HG03159 (cell line): ENCODE data around the gene SPAG16.
A peak's percentile ranks its signal among the peaks of the same experiment; 100 is the strongest.
"Not testable (repeated sequence)": the region's sequence is repeated elsewhere in the genome, so short reads cannot be mapped to it uniquely, and the experiment has no call there.

Source experiments
- ATAC-seq: cut with Tn5 transposase; IDR thresholded peaks from one replicate; pipeline ENCODE4 v1.9.1; 2021; ENCODE audit warnings: mild to moderate bottlenecking, moderate library complexity; ENCODE audit not compliant: unreplicated experiment

Gene SPAG16

DNA sequence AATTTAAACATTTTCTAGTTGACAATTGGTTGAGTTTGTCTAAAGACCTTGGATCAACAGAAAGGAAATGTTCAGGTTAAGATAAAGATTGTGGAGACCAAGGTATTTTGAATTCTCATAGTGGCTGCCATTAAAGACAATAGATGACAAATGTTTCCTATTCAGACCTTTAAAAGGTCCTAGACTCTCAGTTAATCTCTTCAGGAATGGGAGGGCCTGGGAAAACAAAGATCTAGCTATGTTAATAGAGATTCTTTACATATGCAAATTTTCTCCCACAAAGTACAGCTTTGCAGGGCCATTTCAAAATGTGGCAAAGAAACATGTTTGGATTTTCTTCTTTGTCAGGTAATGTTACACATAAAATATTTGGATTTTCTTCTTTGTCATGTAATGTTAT is 403.9 kb downstream of the SPAG16 start:
- ATAC-seq = no peak

DNA sequence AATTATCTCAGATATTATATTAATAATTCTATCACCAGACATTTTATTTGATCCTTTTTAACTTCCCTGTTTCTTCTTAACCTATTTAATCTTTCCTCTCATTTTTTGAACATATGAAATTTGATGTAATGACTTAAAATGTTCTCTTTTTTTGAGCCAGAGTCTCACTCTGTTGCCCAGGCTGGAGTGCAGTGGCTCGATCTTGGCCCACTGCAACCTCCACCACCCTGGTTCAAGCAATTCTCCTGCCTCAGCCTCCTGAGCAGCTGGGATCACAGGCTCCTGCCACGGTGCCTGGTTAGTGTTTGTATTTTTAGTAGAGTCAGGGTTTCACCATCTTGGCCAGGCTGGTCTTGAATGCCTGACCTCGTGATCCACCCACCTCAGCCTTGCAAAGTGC is 404.6 kb downstream of the SPAG16 start:
- ATAC-seq = not testable (repeated sequence)

DNA sequence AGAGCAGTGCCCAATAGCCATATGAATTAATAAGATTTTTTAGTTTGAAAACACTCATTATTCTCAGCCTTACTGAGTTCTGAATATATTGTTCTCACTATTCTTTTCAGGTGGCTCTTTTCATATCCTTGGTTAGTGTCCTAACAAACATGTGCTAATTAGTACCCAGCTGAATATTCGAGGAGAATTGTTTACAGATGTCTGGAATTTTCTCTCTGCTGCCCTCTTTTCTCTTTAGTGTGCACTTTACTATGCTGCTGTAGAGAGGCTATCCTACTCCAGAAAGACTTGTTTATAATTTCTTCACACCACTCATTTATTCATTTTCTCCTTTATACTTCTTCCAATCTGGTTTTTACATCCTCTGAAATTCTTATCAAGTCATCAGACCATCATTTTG is 405.3 kb downstream of the SPAG16 start:
- no peak for ATAC-seq

DNA sequence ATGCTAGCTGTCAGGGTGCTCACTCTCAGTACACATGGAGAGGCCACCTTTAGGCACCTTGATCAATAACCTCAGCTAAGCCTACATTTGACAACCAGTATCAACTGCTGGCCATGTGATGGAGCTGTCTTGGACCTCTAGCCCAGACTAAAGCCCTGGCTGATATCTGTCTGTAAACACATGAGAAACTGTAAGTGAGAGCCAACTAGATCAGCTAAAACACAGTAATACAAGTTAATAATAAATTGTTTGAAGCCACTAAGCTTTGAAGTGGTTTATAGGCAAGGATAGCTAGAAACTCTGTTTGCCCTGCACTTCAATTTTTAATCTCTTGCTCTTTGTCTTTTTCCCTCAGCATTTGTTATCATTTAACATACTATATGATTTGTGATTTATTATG is 407.1 kb downstream of the SPAG16 start:
- no peak for ATAC-seq

DNA sequence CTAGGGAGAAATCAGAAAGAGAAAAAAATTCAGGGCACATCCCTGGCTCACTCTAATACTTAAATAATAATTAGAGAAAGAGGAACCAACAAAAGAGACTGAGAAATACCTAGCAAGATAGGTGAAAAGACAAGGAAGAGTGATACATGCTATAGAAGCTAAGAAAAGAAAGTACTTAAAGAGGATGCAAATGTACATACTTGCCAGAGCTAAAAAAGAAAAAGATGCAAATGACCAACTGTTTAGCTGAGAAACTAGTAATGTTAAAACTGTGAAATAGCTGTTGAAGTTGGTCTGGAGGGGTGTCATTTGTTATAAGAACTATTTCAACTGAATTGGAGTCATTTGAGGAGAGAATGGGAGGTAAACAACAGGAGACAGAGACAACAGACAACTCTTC is 412.2 kb downstream of the SPAG16 start:
- peak; percentile 53 for ATAC-seq

DNA sequence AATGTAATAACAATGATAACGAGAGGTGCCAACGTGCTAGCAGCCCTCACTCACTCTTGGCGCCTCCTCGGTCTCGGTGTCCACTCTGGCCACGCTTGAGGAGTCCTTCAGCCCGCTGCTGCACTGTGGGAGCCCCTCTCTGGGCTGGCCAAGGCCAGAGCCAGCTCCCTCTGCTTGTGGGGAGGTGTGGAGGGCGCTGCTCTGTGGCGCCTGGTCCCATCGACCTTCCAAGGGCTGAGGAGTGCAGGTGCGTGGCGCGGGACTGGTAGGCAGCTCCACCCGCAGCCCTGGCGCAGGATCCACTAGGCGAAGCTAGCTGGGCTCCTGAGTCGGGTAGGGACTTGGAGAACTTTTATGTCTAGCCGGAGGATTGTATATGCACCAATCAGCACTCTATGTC is 417.1 kb downstream of the SPAG16 start:
- ATAC-seq = not testable (repeated sequence)

DNA sequence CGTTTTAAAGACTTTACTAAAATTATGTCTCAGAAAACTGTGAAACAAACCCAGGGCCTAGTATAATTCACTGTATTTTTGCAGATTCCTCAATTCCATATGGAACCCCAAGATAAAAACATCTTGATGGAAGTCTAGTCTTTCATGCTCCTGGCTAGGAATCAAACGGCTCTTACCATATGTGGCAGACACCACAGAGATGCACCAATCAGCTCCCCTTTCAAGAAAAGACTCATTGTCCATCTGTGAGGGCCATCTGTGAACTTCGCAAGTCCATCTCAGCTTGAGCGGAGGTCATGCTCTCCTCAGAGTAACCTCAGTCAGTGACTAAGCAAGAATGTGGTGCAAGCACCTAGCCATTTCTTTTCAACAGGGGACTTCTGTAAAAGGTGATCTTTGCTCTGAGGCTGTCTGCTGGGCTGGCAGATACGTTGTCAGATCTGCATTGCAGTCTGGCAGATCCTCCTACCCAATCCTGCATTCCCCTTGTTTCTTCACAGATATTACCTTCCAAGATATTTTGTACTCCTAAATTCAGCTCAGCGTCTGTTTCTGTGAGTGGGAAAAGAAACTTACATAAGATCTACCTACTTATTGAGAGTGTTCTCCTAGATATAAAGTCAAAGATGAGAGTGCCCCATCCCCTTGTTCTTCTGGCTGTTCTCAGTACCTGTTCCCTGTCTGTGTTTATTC is 419.3 kb downstream of the SPAG16 start:
- ATAC-seq = no peak

DNA sequence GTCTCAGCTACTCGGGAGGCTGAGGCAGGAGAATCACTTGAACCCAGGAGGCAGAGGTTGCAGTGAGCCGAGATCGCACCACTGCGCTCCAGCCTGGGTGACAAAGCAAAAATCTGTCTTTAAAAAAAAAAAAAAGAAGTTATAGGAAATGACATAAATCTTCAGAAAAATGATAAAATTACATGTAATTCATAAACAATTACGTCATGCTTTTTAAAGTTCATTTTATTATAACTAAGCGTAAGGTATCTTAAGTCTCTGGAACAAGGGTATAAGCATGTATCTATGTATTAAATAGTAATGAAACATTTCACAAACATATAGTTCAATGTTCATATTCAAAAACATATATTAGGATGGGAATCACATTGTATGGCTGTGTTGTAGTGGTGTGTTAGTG is 425.9 kb downstream of the SPAG16 start:
- no peak for ATAC-seq

DNA sequence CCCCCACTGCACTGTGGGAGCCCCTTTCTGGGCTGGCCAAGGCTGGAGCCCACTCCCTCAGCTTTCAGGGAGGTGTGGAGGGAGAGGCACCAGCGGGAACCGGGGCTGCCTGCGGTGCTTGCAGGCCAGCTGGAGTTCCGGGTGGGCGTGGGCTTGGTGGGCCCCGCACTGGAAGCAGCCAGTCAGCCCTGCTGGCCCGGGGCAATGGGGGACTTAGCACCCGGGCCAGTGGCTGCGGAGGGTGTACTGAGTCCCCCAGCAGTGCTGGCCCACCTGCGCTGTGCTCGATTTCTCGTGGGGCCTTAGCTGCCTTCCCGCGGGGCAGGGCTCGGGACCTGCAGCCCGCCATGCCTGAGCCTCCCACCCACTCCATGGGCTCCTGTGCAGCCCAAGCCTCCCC is 434.1 kb downstream of the SPAG16 start:
- ATAC-seq = not testable (repeated sequence)

DNA sequence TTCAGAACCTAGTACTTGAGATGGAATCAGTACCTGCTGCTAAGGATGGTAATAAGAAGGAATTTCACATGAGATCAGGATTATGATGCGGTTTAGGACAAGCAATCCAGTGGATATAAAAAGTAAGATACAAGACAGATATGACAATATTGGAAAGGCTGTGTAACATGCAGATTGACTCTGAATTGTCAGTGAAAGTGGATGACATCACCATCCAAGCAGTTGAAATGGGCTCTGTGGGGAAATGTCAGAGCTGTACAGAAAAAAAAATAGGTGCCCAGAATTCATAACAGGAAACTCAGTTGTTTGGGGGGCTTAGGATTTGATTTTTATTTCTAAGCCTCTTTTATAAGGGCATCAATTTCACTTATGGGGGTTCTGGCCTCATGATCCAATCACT is 438.3 kb downstream of the SPAG16 start:
- ATAC-seq = no peak

DNA sequence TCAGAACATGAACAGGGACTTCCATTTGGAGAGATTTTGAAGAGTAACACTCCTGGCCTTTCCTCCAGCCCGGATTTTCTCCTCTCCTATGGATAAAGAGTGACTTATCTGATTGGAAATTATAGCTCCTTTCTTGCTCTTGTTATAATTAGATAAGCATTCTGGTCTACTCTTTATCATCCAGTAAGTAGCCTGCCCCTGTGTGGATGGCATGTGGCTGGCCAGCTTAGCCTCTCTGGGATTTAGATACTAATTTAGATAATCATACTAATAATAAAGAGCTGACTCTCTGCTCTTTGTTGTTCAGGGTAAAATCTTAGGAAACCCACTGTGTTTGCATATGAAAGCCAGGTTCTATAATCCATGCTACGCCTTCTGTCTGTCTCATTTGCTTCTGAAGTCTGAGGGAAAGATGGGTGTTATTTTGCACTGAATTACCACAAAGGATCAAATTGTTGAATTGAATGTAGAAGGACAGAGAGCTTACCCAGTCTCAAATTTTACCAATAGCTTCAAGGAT is 438.8 kb downstream of the SPAG16 start:
- no peak for ATAC-seq

DNA sequence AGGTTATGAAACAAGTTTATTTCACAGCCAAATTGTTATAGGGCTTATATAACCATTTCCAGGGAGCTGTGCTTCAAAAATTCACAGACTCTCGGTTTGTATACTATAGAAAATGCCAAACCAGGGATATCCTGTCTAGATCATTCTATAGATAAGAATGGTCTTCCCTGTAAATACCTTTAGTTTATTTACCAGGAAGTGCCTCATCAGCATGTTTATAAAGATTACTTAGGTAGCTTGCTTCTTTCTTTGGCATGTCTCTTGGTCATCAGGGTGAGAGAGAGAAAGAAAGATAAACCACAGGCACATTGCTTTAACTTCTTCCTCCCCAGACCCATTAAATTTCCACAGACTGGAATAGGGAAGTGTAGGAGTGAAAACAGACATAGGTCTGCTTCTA is 439.4 kb downstream of the SPAG16 start:
- no peak for ATAC-seq

DNA sequence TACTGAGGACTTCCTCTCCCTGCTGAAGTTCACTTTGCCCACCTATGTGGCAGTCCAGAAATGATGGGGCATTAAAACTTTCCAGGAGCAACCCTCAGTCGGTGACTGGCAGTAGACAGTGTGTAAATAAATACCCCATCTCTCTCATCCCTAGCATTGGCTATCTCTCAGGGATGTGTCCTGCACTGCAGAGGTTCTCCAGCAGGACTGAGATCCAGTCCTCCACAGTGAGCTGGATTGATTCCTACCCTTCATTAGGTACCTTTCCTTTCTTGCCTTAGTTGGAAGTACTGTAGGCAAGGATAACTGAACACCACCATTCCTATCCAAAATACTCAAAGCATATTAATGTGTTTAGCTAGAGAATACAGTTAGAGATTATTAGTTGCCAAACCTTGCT is 441.8 kb downstream of the SPAG16 start:
- no peak for ATAC-seq

DNA sequence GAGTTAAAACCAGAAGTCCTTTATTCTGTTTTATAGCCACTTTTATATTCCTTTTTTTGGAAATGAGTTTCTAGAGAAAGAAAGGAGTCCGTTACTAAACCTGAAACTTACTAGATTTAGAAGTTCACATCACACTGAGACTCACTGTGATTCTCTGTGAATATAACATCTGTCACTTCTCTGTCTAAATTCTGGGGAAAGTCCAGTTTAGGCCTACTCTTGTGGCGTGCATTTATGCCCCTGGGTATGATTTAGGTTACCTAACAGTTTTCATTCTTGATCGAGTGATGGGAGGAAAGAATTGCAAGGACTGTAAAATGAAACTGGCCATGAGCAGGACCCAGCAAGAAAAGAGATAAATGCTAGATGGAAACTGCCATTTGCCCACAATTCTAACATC is 449.6 kb downstream of the SPAG16 start:
- peak; percentile 79 for ATAC-seq

DNA sequence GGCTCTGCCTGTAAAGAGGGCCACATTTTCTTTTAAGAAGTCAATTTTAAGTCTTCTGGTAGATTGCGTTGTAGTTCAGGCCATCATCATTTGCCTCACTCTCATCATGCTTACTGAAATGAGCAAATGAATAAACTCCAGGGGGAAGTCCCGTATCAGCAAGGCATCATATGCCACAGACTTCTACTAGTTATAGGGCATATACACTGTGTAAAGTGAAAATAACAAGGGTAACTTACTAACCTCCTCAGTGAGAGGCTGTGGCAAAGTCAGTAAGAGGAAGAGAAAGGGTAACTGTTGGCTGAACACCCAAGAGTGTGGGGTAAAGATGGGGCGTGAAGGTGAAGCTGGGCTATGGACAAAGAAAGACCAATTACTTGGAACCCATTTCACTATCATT is 456.2 kb downstream of the SPAG16 start:
- peak; percentile 74 for ATAC-seq

DNA sequence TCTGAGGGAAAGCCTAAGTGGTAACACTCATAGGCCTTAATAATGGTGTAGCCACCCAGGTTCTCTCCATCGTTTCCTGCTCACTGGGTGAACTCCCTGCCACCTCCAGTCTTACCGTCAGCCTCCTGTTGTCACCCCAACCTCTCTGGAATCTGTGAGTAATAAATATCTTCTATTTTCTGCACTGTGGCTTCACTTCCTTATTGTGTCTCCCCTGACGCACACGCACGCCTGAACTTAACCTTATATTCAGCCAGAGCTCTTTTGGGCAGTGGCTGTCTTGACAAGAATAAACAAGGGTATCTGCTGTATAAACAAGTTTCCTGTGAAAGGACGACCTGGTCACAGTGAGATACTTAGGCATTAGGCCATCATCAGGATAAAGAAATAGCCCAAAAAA is 467.2 kb downstream of the SPAG16 start:
- peak; percentile 97 for ATAC-seq

DNA sequence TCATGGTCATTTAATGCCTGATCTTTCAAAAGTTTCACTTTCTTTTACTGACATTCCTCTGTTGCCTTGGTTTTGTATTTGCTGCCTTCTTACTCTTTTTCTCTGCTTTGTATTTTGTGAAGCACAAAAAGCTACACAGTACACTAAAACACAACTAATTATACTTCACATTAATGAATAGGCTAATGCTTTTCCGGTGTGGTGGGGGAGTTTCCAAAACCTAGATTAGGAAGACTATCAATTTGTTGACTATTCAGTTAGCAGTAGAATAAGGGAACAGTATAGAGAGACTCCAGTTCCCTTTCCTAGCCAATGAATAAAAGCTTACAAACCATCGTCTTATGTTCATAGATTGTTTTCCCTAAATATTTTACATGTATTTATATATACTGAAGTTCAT is 468.3 kb downstream of the SPAG16 start:
- ATAC-seq = no peak

DNA sequence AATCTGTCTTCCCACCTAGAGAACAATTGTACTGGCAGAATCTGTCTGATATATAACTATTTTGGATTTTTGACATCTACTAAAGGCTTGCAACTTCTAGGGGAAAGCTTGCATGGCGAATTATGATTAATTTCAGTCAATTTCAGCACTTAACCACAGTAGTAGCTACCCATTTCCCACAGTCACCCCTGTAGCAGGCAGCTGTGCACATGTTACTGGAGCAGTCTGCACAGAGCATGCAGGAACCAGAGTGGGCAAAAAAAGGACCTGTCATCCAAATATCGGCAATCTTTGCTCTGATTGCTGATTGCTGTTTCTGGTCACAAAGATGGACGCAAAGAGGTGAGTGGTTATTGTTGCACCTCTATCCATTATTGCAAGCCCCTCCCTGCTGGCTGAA is 473.3 kb downstream of the SPAG16 start:
- ATAC-seq = no peak

DNA sequence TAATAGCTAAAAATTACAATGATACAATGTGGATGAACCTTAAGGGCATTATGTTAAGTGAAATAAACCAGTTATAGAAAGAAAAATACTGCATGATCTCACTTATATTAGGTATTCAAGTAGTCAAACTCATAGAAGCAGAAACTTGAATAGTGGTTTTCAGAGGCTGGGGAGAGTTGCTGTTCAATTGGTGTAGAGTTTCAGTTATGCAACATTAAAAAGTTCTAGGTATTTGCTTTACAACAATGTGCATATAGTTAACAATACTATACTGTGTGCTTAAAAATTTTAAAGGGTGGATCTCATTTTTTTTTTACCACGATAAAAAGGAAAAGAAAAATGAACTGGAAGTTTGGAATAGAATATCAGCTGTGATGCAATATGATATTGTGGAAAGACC is 479.1 kb downstream of the SPAG16 start:
- ATAC-seq = no peak

DNA sequence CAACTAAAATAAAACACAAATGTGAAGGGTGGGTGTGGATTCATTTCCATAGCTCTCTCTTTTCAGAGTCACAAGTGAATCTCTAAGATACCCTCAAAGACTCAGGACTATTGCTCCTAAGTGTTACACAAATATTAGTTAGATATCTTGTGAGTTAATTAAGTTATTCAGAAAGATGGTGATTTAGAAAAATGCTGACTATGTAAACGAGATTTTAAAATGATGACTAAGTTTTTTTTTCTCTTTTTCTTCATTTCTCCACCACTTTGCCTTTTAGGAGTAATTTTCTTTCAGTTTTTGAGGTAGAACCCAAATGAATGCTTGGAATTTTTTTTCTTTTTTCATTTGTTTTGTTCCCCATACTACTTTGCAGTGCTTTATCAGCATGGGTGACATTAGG is 479.7 kb downstream of the SPAG16 start:
- ATAC-seq = no peak

DNA sequence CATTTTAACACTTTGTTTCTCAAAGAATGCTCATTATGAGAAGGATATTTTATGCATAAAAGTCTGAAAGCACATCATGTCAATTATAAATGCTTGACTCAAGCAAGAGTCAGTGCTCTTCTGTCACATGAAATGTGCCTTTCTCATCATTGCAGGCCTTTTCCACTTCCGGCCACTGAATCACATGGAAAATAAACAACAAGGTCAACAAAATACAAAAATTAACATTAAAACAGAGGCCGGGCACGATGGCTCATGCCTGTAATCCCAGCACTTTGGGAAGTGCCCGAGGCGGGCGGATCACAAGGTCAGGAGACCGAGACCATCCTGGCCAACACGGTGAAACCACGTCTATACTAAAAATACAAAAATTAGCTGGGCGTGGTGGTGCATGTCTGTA is 480.6 kb downstream of the SPAG16 start:
- no peak for ATAC-seq

DNA sequence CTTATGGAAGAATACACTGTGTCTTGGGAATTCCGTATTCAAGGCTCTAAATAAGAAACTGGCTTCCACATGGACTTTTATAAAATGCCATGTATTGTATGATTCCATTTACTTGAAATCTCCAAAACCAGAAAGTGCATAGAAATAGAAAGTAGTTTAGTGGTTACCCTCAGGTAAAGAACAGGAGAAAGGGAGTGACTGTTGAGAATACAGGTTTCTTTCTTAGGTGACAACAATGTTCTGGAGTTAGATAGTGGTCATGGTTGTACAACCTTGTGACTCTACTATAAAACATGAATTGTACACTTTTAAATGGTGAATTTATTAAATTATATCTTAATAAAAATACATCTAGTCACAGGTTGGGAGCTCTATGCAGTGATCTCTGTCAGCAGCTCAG is 481.8 kb downstream of the SPAG16 start:
- ATAC-seq = peak; percentile 43

DNA sequence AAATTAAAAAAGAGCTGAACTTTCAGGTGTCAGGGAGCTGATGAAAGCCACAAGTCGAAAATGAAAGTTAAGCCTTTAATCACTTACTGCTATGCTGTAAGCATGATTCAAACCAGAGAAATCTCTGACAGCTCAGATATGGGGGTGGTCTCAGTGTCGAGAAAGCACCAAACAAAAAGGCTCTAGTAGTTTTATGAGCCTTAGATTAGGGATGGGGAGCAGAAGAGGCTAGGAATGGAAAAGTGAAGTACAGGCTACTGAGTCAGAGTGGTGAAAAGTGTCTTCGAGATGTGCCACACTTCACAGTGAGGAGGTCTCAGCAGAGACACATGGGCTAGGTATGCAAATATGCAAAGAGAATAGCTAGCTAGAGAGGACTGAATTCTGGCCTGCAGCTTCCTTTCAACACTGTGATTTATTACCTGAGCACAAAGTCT is 482.2 kb downstream of the SPAG16 start:
- peak; percentile 97 for ATAC-seq
